Dermis microvascular lymphatic vessel endothelial cell (primary cell): ENCODE data around the gene SLC25A19. TPM values are rescaled to one million over a fixed set of nuclear protein-coding genes. Genes with fewer than 3 reads are reported as not detected.
A peak's percentile ranks its signal among the peaks of the same experiment; 100 is the strongest.

Source experiments
- DNase-seq, 2 donors: peaks; one replicate each; pipeline versions ENCODE4 v3.0.0 to v3.0.0-alpha.2; 2010; ENCODE audit warnings: low read depth in 2 of 2
- total RNA-seq: library from RNA; depleted of rRNA; stranded (reverse); fragments of >200 nt; gene quantifications from 2 replicates; pipeline ENCODE4 v1.2.1, GENCODE V29; 2014

SLC25A19 gene
- total RNA-seq, 1 donor from 2014 or later = 6.2 TPM

DNA sequence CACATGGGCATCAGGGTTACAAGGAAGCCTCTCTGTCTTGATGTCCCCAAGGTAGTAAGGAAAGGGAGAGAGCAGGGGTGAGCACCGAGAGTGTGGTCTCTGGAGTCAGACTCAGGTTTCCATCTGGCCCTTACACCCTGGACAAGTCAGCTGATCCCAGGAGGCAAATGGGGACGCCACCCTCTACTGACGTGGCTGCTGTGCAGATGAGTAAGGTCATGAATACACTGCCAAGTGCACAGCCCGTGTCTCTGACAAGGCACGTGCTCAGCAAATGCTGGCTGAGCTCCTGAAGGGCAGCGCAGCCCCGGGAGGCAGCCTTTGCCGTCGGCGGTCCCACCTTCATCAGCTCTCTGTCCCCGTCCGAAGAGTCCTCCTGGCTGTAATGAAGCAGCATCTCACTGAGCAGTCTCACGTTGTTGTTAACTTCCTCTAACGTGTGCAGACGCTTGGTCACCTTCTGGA lies 47.2 kb downstream of the SLC25A19 start:
- no peak for DNase-seq

DNA sequence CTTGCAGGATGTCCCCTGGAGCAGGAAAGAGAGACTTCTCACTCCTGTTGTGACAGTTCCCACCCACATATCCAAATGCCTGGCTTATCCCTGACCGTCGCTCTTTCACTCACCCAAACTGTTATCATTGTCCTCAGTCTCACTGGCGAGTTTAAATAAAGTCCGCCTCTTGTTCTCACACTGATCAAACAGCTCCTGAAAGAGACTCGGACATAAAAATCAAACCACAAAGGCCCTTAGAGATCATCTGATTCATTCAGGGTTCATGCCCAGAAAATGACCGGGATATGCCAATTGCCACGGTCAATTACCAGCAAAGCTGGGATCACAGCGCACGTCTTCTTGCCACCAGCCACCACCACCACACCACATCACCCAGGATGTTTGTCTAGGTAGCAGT lies 47.7 kb downstream of the SLC25A19 start:
- no peak for DNase-seq

DNA sequence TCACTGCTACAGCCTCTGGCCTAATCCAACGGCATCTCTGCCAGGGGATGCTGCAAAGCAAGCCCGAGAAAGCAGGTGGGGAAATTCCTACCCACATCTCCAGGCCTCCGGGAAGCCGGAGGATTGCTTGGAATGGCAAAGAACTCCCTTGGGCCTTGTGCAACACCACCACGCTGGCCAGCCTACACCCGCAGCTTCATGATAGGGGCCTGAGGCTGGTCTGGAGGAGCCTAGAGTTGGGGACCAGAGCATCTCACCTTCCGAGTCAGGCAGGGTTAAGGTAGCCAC lies 48.1 kb downstream of the SLC25A19 start:
- DNase-seq = no peak

DNA sequence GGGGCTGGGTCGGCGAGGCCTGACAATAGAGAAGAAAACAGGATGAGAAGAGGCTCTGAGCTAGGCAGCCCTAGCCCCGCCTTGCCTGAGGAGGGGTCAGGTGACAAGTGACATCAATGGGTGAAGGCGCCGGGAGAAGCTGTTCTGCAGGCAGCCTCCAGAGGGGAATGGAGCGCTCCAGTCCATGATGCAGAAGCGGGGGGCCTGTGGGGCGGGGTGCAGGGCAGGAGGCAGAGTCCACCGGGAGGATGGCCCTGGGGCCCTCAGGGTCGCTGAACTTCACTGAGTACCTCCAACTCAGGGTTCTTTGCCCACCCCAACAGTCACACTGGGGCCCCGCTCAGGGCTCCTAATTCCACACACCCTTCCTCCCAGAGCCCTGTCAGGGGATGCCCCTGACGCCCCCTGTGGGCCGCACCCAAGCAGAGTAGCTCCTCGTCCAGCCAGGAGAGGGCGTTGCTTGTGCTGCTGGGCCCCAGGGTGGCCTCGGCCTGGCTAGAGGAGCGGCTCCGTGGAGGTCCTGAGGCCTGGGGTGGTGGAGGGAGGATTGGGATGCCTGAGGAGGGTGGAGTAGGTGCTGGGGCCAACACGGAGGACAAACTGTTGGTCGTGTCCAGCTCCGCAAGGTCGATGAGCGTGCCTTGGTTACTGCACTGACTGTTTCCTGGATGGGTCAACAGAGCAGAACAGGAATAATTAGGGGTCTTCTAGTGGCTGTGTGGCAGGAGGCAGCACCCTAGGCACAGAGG lies 48.7 kb downstream of the SLC25A19 start:
- peak in 1 of 2 donors; percentile 62 for DNase-seq

DNA sequence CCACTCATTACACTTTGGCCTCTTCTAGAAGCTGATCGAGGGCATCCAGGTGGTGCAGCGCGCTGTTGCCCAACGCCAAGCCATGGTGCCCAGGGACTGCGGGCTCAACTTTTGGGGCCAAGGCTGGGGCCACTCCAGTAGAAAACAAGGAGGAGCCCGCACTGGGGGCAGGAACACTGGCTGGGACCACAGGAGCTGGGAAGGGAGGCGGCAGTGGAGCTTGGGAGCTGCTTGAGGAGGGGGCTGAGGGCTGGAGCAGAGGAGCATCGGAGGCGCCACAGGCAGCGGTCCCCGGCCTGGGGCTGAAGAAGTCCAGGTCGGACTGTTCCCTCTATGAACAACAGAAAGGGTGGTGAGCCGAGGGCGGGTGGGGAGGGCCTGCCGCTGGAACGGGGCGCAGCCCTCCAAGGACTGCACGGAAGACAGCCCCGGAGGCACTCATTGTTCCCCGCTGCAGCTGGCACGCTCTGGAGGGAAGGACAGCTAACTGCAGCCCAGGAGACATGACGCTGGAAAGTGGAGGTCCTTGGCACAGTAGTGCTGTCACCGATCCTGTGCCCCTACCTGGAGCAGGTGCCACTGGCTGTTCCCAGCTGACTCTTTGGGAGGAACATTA lies 49.3 kb downstream of the SLC25A19 start:
- DNase-seq = no peak

DNA sequence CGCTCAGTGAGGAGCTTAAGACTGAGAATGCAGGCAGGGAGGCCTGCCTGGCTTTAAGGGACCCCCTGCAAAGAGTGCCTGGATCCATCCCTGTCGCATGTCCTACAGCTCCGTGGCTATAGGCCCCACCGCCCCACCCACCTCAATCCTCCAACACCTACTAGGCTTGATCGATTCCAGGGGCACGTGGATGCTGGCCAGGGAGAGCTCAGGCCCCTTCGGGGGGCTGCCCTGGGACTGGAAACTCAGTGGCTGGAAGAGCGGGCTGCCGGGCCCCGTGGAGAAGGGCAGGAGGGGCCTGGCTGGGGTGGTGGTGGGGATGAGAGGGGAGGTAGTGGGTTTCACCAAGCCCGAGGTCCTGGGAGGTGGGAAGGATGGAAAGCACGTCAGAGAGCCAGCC lies 50.0 kb downstream of the SLC25A19 start:
- DNase-seq = no peak

DNA sequence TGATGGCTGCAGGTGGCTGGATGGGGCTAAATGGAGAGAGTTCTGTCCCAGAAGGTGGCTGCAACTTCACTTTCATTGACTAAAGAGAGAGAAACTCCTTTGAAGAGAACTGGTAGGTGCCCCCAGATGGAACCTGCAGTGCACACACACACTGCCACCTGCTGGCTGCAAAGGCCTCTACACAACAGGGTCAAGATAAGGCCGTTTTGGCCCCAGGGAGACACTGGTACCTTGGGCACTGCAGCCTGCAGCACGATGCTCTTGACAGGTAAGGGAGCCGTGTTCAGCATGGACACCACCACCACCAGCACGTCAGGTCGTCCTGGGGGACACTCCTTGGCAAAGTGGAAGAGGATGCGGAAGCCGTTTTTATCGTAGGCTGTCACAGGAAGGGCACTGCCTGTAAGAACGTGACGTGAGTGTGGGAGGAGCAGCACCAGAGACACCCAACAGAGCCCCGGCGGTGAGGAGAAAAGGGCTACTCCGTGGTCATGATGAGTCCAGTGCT lies 50.5 kb downstream of the SLC25A19 start:
- peak; percentile 57 to 74 for DNase-seq

DNA sequence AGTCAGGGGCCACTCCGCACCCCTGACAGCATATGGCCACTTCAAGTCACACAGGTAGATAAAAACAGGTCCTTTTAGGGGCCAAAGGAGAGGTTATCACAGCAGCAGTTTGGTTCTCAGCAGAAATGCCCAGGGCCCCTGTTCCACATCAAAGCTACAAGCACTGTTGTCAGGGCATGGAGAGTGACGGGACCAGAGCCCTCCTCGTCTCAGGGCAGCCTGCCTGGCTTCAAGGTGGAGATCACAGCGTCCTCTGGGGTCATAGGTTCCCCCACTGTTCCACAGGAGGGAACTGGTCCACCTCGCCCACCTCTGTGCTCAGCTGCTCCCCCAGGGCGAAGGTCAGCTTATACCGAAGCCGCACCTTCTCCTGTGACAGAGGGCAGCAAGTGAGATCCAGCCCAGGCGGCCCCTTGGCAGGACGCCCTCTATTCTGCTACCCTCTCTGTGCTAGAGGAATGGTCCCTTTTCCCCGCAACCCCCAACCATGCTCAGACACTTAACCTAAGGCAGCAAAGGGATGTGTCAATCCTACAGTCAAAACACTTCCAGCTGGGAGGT lies 51.1 kb downstream of the SLC25A19 start:
- no peak for DNase-seq

DNA sequence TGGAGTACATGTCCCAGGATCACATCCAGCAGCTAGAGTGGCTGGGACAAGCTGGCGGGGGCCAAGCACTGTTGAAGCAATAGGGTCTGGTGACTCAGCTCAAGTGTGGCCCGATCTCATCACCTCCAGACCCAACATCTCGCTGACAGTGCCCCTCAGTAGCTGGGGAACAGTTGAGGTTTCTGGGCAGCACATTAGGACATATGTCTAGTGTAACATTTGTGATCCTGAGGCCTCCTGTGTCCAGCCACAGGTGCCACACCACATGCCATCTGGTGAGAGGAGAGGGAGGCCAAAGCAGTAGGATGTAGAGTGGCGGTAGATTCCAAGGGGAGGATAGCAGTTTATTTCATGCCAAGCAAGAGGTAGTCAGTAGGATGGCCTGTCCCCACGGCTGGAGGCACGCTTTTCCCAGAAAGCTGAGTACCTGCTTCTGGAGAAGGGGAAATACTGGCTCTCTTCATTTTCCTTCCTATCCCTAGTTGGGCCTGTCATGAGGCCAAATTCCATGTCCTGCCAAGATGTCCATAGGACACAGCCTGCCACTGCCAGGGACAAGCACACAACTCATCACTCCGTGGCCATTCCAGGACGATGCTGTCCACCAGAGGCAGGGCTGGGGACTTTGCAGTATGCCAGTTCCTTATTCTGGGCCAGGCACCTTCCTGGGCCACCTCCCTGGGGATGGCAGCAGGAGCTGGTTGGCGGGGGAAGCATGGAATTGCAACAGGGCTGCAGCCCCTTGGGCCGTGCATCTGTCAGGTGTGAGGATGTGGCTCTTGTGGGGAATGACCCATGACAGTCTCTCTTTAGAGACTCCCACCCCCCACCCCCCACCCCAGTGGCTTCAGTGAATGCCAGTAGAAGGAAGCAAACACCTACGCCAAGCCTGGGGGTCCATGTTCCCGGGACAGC lies 51.9 kb downstream of the SLC25A19 start:
- no peak for DNase-seq

DNA sequence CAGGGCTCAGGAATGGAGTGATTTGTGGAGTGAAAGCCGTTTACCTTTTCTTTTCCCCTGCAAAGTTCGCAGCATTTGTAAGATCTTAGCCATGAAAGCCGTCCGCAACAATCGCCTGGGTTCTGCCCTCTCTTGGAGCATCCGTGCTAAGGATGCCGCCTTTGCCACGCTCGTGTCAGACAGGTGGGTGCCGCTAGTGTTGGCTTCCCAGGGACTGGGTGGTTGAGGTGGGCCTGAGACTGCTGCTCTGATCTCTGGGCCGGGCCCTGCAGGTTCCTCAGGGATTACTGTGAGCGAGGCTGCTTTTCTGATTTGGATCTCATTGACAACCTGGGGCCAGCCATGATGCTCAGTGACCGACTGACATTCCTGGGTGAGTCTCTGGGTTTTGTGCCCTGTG lies 56.4 kb downstream of the SLC25A19 start:
- DNase-seq = no peak

DNA sequence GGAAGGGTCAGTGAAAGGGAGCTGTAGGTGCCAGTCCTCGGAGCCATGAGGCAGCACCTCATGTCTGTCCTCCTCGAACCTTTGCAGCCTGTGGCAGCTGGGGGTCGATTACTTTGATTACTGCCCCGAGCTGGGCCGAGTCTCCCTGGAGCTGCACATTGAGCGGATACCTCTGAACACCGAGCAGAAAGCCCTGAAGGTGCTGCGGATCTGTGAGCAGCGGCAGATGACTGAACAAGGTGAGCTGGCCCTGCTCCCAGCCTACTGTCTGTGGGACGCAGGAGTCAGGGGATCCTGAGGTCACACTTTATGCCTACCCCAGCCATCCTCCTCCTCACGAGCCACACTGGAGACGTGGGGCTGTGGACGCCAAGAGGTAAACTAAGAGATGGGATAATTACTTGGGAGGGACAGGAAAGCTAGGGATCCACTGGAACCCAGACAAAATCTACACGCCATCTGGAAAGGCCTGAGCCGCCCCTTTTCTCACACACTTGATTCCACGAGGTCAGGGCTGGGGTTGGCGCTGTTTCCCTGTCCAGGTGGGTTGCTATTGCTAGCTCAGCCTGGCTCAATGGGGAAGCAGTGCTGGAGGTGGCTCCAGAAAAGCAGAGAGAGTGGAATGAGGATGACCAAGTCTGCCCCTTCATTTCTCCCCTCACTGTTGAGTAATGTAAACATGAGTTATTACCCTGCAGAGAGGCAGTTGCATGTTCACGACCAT lies 57.3 kb downstream of the SLC25A19 start:
- DNase-seq = no peak

DNA sequence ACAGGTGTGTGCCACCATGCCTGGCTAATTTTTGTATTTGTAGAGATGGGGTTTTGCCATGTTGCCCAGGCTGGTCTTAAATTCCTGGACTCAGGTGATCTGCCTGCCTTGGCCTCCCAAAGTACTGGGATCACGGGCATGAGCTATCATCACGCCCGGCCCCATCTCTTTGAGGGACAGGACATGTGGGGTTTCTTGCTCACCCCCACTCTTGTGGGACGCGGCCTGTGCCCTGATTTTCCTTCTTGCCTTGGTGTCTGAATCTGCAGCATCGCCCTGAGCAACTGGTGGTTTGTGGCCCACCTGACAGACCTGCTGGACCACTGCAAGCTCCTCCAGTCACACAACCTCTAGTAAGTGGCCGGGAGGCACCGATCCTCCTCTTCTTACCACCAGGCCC lies 58.2 kb downstream of the SLC25A19 start:
- DNase-seq = no peak

DNA sequence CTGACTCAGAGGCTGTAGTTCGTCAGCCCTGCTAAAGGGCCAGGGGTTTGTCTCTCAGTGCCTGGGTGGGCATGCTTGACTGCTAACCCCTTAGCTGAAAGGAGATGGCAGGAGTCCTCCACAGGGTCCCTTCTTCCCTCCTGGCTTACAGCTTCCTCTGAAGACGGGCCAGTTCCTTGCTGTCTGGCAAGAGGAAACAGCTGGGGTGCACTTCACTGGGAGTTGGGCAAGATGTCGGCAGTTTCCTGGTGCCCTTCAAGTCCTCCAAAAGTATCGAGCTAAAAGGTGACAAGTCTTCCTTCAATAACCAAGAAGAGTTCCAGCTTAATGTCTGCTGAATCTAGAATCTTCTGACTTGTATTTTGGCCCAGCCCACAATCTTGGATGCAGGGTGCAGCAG lies 60.4 kb downstream of the SLC25A19 start:
- DNase-seq = no peak

DNA sequence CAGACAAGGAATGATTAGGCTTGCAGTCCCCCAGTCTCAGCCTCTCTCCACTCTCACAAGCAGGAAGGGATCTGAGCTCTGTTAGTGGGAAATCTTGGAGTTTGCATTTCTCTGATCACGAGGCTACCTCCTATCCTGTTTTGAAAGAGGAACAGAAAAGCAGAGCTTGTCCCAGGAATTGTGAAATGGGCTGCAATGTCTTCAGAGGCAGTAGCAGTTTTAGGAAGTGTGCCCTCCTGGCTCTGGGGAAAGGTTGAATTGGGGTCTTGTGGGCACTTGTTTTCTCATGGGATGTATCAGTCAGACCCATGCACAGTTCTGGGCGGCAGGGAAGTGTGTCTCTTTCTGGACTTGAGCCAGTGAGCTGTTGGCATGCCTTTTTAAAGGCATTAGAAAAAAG lies 60.9 kb downstream of the SLC25A19 start:
- peak in 1 of 2 donors; percentile 42 for DNase-seq

DNA sequence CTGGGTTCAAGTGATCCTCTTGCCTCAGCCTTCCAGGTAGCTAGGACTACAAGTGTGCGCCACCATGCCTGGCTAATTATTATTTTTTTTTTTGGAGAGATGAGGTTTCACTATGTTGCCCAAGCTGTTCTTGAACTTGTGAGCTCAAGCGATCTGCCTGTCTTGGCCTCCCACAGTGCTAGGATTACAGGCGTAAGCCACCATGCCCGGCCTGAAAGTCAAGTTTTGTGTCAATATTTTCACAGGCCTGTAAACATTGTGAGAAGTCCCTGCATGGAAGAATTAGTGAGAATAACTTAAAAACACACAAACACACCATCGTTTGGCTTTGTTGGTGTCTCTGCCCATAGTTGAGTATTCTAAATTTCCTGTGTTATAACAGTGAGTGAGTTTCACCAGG lies 61.5 kb downstream of the SLC25A19 start:
- DNase-seq = no peak

DNA sequence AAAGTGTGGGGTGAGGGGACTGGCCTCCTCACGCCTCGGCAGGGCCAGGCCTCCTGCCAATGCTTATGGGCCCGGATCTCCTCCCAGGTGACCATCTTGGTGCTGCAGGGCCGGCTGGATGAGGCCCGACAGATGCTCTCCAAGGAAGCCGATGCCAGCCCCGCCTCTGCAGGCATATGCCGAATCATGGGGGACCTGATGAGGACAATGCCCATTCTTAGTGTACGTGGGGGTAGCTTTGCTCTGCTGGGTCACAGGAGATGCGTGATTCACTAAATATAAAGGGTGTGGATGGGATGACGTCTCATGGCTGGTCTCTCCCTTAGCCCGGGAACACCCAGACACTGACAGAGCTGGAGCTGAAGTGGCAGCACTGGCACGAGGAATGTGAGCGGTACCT lies 64.2 kb downstream of the SLC25A19 start:
- no peak for DNase-seq

Other genes starting within 250 kb of the SLC25A19 start
- 138 and 188 TPM in 2 replicates for gene ATP5PD, start 242.5 kb downstream of the SLC25A19 start, total RNA-seq
- 9.1 and 14.9 TPM in 2 replicates for gene KCTD2, start 242.2 kb downstream of the SLC25A19 start, total RNA-seq
- gene SLC16A5, start 201.5 kb downstream of the SLC25A19 start, total RNA-seq = 3.9 and 4.6 TPM in 2 replicates
- gene ARMC7, start 179.5 kb downstream of the SLC25A19 start, total RNA-seq = 3.9 and 6.2 TPM in 2 replicates
- gene NT5C, start 157.7 kb downstream of the SLC25A19 start, total RNA-seq = 42.4 and 46.0 TPM in 2 replicates
- 87.1 and 122 TPM in 2 replicates for gene JPT1, start 134.9 kb downstream of the SLC25A19 start, total RNA-seq
- 90.8 and 94.6 TPM in 2 replicates for gene SUMO2, start 106.5 kb downstream of the SLC25A19 start, total RNA-seq
- gene NUP85, start 83.8 kb downstream of the SLC25A19 start, total RNA-seq = 39.4 and 39.7 TPM in 2 replicates
- 6.3 and 12.0 TPM in 2 replicates for gene GGA3, start 27.8 kb downstream of the SLC25A19 start, total RNA-seq
- gene MRPS7, start 27.6 kb downstream of the SLC25A19 start, total RNA-seq = 60.1 and 70.2 TPM in 2 replicates
- gene MIF4GD, start 18.2 kb downstream of the SLC25A19 start, total RNA-seq = 10.4 and 10.9 TPM in 2 replicates
- gene GRB2, start 116.2 kb upstream of the SLC25A19 start, total RNA-seq = 69.3 and 81.2 TPM in 2 replicates
- gene TMEM94, start 167.2 kb upstream of the SLC25A19 start, total RNA-seq = 17.2 and 27.2 TPM in 2 replicates
- gene CASKIN2, start 226.1 kb upstream of the SLC25A19 start, total RNA-seq = 7.2 and 10.9 TPM in 2 replicates
- gene TSEN54, start 227.1 kb upstream of the SLC25A19 start, total RNA-seq = 10.7 and 12.5 TPM in 2 replicates
- 12.6 and 13.9 TPM in 2 replicates for gene LLGL2, start 236.3 kb upstream of the SLC25A19 start, total RNA-seq